A673 (cell line): ENCODE data around the gene IFFO2. TPM values are rescaled to one million over a fixed set of nuclear protein-coding genes. Genes with fewer than 3 reads are reported as not detected.

ENCODE experiments used
- BruUV-seq: library from RNA; stranded (reverse); fragments of 400-500 nt; replicated peaks from 2 replicates; lab custom pipeline; 2021; lab: Mats Ljungman, UMichigan
- CTCF ChIA-PET: fragments of 300-600 bp; sonication (Branson Sonifier 250); formaldehyde crosslinking; loops from one replicate; lab custom pipeline; 2022; ENCODE audit warnings: antibody characterized with exemption; lab: Charles Lee
- POLR2A ChIA-PET: fragments of 300-600 bp; sonication (Branson Sonifier 250); formaldehyde crosslinking; loops from one replicate; lab custom pipeline; 2022; ENCODE audit warnings: antibody characterized with exemption; ENCODE audit not compliant: low non-redundant PET; lab: Charles Lee
- DNase-seq: peaks from one replicate; pipeline ENCODE4 v3.0.0-alpha.2; 2015; ENCODE audit warnings: low spot score
- H3K27ac ChIP-seq: fragments of 200-600 bp; sonication (generic); 2 replicates; pipeline ENCODE4 v1.5.1; 2016; ENCODE audit warnings: mixed run types, low read depth, mild to moderate bottlenecking, mixed read lengths, antibody characterized with exemption, low read length; ENCODE audit not compliant: poor library complexity, severe bottlenecking
- H3K27me3 ChIP-seq: fragments of 200-600 bp; sonication (generic); replicated peaks from 2 replicates; pipeline ENCODE4 v1.6.1; 2017; ENCODE audit warnings: mixed run types, low read depth, mild to moderate bottlenecking, mixed read lengths, antibody characterized with exemption, low read length; ENCODE audit not compliant: insufficient read depth, poor library complexity
- H3K36me3 ChIP-seq: fragments of 200-600 bp; sonication (generic); 2 replicates; pipeline ENCODE4 v1.6.1; 2016; ENCODE audit warnings: mixed run types, mild to moderate bottlenecking, mixed read lengths, antibody characterized with exemption, low read length; ENCODE audit not compliant: insufficient read depth, poor library complexity, severe bottlenecking
- H3K4me1 ChIP-seq: fragments of 200-600 bp; sonication (generic); 2 replicates; pipeline ENCODE4 v1.6.1; 2017; ENCODE audit warnings: mixed run types, mild to moderate bottlenecking, mixed read lengths, antibody characterized with exemption, low read length; ENCODE audit not compliant: insufficient read depth, poor library complexity, severe bottlenecking
- H3K4me3 ChIP-seq: fragments of 200-600 bp; sonication (generic); 2 replicates; pipeline ENCODE4 v1.5.1; 2016; ENCODE audit warnings: low read depth, mixed run types, mild to moderate bottlenecking, mixed read lengths, low read length; ENCODE audit not compliant: poor library complexity, severe bottlenecking
- H3K9me3 ChIP-seq: fragments of 200-600 bp; sonication (generic); 2 replicates; pipeline ENCODE4 v1.6.1; 2016; ENCODE audit warnings: mixed run types, low read depth, mild to moderate bottlenecking, mixed read lengths, antibody characterized with exemption, low read length; ENCODE audit not compliant: poor library complexity, severe bottlenecking
- EZH2 ChIP-seq: fragments of 200-600 bp; sonication (generic); IDR thresholded peaks from 2 replicates; pipeline ENCODE4 v1.6.1; 2017; ENCODE audit warnings: borderline replicate concordance, low read depth, mild to moderate bottlenecking, mixed read lengths, antibody characterized with exemption, low read length; ENCODE audit not compliant: poor library complexity, severe bottlenecking
- intact Hi-C: fragments of 100-400 bp; cut with micrococcal nuclease; formaldehyde crosslinking; loops from one replicate; pipeline ENCODE4 v1.10.0; 2022; ENCODE audit not compliant: unreplicated experiment
- total RNA-seq: library from RNA; stranded (reverse); gene quantifications from 2 replicates; pipeline ENCODE4 v1.2.3, GENCODE V29; 2021
- TF ChIP-seq, protein P1 (sequence below): fragments of 300-800, 200-600 bp; sonication (generic); conservative IDR thresholded peaks from 2 replicates; pipeline ENCODE4 v1.5.1; 2017; ENCODE audit warnings: low read depth, mild to moderate bottlenecking, antibody characterized with exemption, low read length, moderate library complexity, mixed read lengths

IFFO2 gene
- total RNA-seq, 1 experiment from 2014 or later: 13.3 TPM

- TF ChIP-seq, protein P1, sequence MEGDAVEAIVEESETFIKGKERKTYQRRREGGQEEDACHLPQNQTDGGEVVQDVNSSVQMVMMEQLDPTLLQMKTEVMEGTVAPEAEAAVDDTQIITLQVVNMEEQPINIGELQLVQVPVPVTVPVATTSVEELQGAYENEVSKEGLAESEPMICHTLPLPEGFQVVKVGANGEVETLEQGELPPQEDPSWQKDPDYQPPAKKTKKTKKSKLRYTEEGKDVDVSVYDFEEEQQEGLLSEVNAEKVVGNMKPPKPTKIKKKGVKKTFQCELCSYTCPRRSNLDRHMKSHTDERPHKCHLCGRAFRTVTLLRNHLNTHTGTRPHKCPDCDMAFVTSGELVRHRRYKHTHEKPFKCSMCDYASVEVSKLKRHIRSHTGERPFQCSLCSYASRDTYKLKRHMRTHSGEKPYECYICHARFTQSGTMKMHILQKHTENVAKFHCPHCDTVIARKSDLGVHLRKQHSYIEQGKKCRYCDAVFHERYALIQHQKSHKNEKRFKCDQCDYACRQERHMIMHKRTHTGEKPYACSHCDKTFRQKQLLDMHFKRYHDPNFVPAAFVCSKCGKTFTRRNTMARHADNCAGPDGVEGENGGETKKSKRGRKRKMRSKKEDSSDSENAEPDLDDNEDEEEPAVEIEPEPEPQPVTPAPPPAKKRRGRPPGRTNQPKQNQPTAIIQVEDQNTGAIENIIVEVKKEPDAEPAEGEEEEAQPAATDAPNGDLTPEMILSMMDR: no peak
- no peak for TF ChIP-seq EZH2
- DNase-seq: no peak
- no peaks in the 10 kb centered on the region for H3K9me3 ChIP-seq
- CTCF ChIA-PET: no interaction called here
- no TSS peak for BruUV-seq
- H3K27me3 ChIP-seq: no peaks in the 10 kb centered on the region
- intact Hi-C loops: no loop called here
- H3K36me3 ChIP-seq: no peaks in the 10 kb centered on the region
- peaks cover 2% of the 10 kb centered on the region for H3K4me1 ChIP-seq
- POLR2A ChIA-PET: no interaction called here
- no peak overlapping the region for H3K4me3 ChIP-seq
- no peak overlapping the region for H3K27ac ChIP-seq
These were observed 5.7 kb upstream of the IFFO2 start for GRCh38 chr1:18962121-18962721.

GRCh38 chr1:18960821-18961220, 4.3 kb upstream of the IFFO2 start:
- BruUV-seq: no TSS peak
- peaks cover 5% of the 10 kb centered on the region for H3K4me1 ChIP-seq
- H3K9me3 ChIP-seq: no peaks in the 10 kb centered on the region
- POLR2A ChIA-PET: no interaction called here
- H3K27ac ChIP-seq: no peak overlapping the region
- H3K36me3 ChIP-seq: no peaks in the 10 kb centered on the region
- CTCF ChIA-PET: no interaction called here
- intact Hi-C loops: no loop called here
- DNase-seq: no peak
- TF ChIP-seq, protein P1: no peak
- TF ChIP-seq EZH2: no peak
- no peaks in the 10 kb centered on the region for H3K27me3 ChIP-seq
- no peak overlapping the region for H3K4me3 ChIP-seq

DNA sequence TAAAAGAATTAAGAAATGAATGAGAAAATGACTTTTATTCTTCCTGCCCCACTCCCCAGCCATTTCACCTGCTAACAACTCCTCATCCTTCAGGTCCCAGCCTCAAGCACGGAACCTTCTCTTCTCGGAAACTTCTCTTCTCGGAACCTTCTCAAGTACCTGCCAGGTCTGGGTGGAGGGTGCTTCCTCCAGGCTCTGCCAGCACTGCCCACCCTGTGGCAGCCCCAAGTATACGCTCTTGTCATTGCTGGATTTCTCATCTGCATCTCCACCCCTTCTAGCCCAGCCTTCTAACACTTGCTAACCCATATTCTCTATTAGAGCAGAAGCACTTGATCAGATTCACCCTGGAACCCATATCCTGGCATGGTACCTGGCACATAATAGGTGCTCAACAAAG, 3.9 kb upstream of the IFFO2 start:
- Histone ChIP-seq H3K36me3 (no peaks in the 10 kb centered on the region), H3K27ac (no peak overlapping the region), H3K9me3 (no peaks in the 10 kb centered on the region), H3K4me3 (no peak overlapping the region), H3K27me3 (no peaks in the 10 kb centered on the region), H3K4me1 (peaks cover 5% of the 10 kb centered on the region)
- TF ChIP-seq EZH2: no peak
- TF ChIP-seq, protein P1: no peak
- POLR2A ChIA-PET: no interaction called here
- BruUV-seq: no TSS peak
- intact Hi-C loops: no loop called here
- no peak for DNase-seq
- CTCF ChIA-PET: no interaction called here
